ENCODE data around the gene ARSD. TPM values are rescaled to one million over a fixed set of nuclear protein-coding genes. Genes with fewer than 3 reads are reported as not detected.
"Not testable (repeated sequence)": the region's sequence is repeated elsewhere in the genome, so short reads cannot be mapped to it uniquely, and the experiment has no call there.

ARSD gene
- total RNA-seq (1 to 10 TPM; 2.2 to 3.6 TPM), total RNA-seq (7.2 to 9.9 reads per million in 2 donors)

GRCh38 chrX:2928583-2929434 lies at the start of gene ARSD:
TSS of gene ARSD (minus strand) at chrX:2929339. CDS start at chrX:2929275, 64 bp downstream.
- H3K27me3 Mint-ChIP-seq, result no peaks in the 10 kb centered on the region
- peak within 1 kb of the TSS; percentile 86 for H3K4me3 Mint-ChIP-seq
- no peaks in the 10 kb centered on the region for H3K36me3 Mint-ChIP-seq (ENCODE audit: low read depth)
- DNase-seq, result peak; percentile 7 to 28 (median 16)
- peak; percentile 87 for ATAC-seq
- H3K27ac Mint-ChIP-seq, result no peak within 1 kb of the TSS
- H3K4me1 Mint-ChIP-seq, result no peaks in the 10 kb centered on the region
- H3K9me3 ChIP-seq (ENCODE audit: control insufficient read depth, low read length, poor library complexity, severe bottlenecking), result no peaks in the 10 kb centered on the region

DNA sequence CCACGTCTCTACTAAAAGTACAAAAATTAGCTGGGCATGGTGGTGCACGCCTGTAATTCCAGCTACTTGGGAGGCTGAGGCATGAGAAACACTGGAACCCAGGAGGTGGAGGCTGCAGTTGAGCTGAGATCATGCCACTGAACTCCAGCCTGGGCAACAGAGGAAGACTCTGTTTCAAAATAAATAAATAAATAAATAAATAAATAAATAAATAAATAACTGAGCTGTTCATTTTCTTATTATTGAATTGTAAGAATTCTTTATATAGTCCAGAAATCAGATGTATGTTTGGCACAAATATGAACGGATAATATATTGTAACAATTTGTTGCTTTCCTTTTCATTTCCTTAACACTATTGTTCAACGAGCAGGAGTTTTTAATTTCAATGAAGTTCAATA lies 49.5 kb upstream of the ARSD start:
- not testable (repeated sequence) for H3K4me3 Mint-ChIP-seq; H3K9me3 ChIP-seq (ENCODE audit: control insufficient read depth, low read length, poor library complexity, severe bottlenecking); H3K36me3 Mint-ChIP-seq (ENCODE audit: low read depth); H3K4me1 Mint-ChIP-seq; H3K27me3 Mint-ChIP-seq; DNase-seq; H3K27ac Mint-ChIP-seq; ATAC-seq

DNA sequence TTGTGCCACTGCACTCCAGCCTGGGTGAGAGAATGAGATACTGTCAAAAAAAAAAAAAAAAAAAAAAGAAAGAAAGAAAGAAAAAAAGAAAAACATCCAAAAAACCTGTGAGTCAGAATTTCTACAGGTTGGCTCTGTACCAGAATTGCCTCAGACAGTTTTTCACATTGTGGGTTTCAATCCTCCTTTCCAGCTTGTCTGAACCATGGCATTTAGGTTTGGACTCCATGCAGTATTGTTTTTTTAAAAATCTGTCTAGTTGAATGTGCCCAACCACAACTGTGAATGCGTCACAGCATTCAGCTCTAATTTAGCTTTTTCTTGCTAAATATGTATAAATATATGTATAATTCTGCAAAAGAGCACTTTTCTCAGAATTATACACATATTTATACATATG lies 45.8 kb upstream of the ARSD start:
- H3K36me3 Mint-ChIP-seq (ENCODE audit: low read depth), result no peaks in the 10 kb centered on the region
- ATAC-seq, result no peak
- H3K4me3 Mint-ChIP-seq, result no peak overlapping the region

GRCh38 chrX:2972391-2972790 lies 43.3 kb upstream of the ARSD start:
- DNase-seq, result no peak

More for the DNA sequence above, 45.8 kb upstream of the ARSD start:
- H3K9me3 ChIP-seq (ENCODE audit: control insufficient read depth, low read length, poor library complexity, severe bottlenecking), result no peaks in the 10 kb centered on the region
- DNase-seq, result no peak
- Mint-ChIP-seq H3K27me3 (peaks cover 2% of the 10 kb centered on the region), H3K4me1 (no peaks in the 10 kb centered on the region), H3K27ac (no peak overlapping the region)

GRCh38 chrX:2969021-2969420 lies 39.9 kb upstream of the ARSD start:
- Mint-ChIP-seq H3K27ac (no peak overlapping the region), H3K27me3 (peaks cover 5% of the 10 kb centered on the region), H3K4me1 (no peaks in the 10 kb centered on the region), H3K36me3 (ENCODE audit: low read depth) (no peaks in the 10 kb centered on the region), H3K4me3 (no peak overlapping the region)
- no peaks in the 10 kb centered on the region for H3K9me3 ChIP-seq (ENCODE audit: control insufficient read depth, low read length, poor library complexity, severe bottlenecking)
- DNase-seq (no peak), ATAC-seq (no peak)

More at GRCh38 chrX:2972391-2972790, 43.3 kb upstream of the ARSD start:
- ATAC-seq, result no peak
- no peaks in the 10 kb centered on the region for H3K9me3 ChIP-seq (ENCODE audit: control insufficient read depth, low read length, poor library complexity, severe bottlenecking)
- Mint-ChIP-seq H3K27ac (no peak overlapping the region), H3K27me3 (peaks cover 5% of the 10 kb centered on the region), H3K4me1 (no peaks in the 10 kb centered on the region), H3K36me3 (ENCODE audit: low read depth) (no peaks in the 10 kb centered on the region), H3K4me3 (no peak overlapping the region)

GRCh38 chrX:2967998-2968909 lies 39.1 kb upstream of the ARSD start:
- DNase-seq (no peak), ATAC-seq (peak; percentile 40)
- Mint-ChIP-seq H3K36me3 (ENCODE audit: low read depth) (no peaks in the 10 kb centered on the region), H3K4me1 (no peaks in the 10 kb centered on the region), H3K27me3 (peaks cover 5% of the 10 kb centered on the region), H3K4me3 (peak overlapping the region; percentile 68), H3K27ac (no peak overlapping the region)
- H3K9me3 ChIP-seq (ENCODE audit: control insufficient read depth, low read length, poor library complexity, severe bottlenecking), result no peaks in the 10 kb centered on the region

DNA sequence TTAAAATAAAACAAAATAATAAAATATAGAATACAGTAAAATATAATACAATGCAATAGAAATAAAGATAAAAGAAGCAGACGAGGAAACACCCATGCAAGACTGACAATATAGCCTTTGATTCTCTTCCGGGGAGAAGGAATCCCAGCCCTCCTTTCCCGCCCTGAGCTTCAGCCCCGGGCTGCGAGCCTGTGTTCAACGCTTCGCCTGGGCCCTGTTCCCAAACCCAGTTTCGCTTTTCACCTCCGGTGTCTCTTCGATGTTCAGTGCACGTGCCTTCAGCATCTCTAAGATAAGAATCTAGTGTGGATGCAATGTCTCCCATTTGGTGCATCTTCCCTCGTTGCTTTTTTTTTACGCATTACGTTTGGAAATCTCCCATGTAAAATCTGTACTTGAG lies 38.4 kb upstream of the ARSD start:
- Mint-ChIP-seq H3K4me1 (no peaks in the 10 kb centered on the region), H3K27ac (no peak overlapping the region), H3K36me3 (ENCODE audit: low read depth) (no peaks in the 10 kb centered on the region), H3K4me3 (no peak overlapping the region), H3K27me3 (peaks cover 9% of the 10 kb centered on the region)
- no peak for ATAC-seq
- H3K9me3 ChIP-seq (ENCODE audit: control insufficient read depth, low read length, poor library complexity, severe bottlenecking), result no peaks in the 10 kb centered on the region
- no peak for DNase-seq

DNA sequence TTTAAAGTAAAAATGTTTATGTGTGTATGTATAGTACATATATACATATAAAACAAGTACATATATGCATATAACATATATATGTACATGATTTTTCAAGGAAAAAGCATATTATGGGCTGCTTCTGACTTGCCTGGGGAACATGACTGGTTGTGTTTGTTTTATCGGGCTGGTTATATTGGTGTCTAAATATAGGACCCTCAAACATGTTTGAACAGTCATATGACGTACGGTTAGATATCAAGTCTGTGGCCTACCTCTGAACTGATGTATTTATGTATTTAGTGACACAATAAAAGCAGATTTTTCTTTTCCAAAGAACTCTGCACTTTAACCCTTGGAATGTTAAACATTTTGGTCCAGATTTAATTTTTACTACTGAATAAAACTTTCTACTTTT lies 37.9 kb upstream of the ARSD start:
- H3K9me3 ChIP-seq (ENCODE audit: control insufficient read depth, low read length, poor library complexity, severe bottlenecking), result no peaks in the 10 kb centered on the region
- no peaks in the 10 kb centered on the region for H3K36me3 Mint-ChIP-seq (ENCODE audit: low read depth)
- H3K4me1 Mint-ChIP-seq, result no peaks in the 10 kb centered on the region
- no peak for ATAC-seq
- no peak overlapping the region for H3K27ac Mint-ChIP-seq
- peaks cover 9% of the 10 kb centered on the region for H3K27me3 Mint-ChIP-seq
- no peak overlapping the region for H3K4me3 Mint-ChIP-seq
- DNase-seq, result no peak

DNA sequence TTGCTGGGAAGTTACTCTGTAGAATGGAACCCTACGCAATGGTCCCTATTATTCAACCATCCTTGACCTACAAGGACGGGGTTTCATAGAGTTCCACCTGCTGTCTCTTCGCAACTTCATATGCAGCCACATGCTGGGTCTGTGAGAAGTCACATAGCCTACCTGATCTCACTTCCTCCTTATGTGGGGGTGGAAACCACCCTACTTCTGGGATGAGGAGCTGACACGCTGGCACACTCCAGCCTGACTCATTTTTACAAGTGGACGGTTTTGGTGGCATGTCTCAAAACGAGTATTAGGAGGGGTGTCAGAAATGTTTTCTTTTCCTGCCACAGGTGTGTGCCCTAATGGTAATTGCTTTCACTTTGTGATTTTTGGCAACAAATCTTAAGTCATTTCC lies 36.8 kb upstream of the ARSD start:
- Mint-ChIP-seq H3K27me3 (peaks cover 9% of the 10 kb centered on the region), H3K4me1 (no peaks in the 10 kb centered on the region), H3K4me3 (no peak overlapping the region), H3K36me3 (ENCODE audit: low read depth) (no peaks in the 10 kb centered on the region), H3K27ac (no peak overlapping the region)
- no peak for DNase-seq
- ATAC-seq, result no peak
- no peaks in the 10 kb centered on the region for H3K9me3 ChIP-seq (ENCODE audit: control insufficient read depth, low read length, poor library complexity, severe bottlenecking)

- H3K9me3 ChIP-seq (ENCODE audit: control insufficient read depth, low read length, poor library complexity, severe bottlenecking); H3K27me3 Mint-ChIP-seq; H3K27ac Mint-ChIP-seq; H3K36me3 Mint-ChIP-seq (ENCODE audit: low read depth); ATAC-seq; DNase-seq; H3K4me3 Mint-ChIP-seq; H3K4me1 Mint-ChIP-seq: not testable (repeated sequence)
These were observed 35.1 kb upstream of the ARSD start for GRCh38 chrX:2963992-2964794.

DNA sequence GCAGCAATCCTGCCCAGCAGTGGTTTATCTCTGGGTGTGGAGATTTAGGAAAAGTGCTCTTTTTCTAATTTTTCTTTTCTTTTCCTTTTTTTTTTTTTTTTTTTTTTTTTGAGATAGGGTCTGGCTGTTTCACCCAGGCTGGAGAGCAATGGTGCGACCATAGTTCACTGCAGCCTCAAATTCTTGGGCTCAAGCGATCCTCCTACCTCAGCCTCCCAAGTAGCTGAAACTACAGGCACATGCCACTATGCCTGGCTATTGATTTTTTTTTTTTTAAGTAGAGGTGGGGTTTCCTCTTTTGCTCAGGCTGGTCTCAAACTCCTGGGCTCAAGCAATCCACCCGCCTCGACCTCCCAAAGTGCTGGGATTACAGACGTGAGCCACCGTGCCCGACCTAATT lies 34.3 kb upstream of the ARSD start:
- not testable (repeated sequence) for H3K27ac Mint-ChIP-seq; H3K27me3 Mint-ChIP-seq; ATAC-seq; H3K36me3 Mint-ChIP-seq (ENCODE audit: low read depth); H3K4me1 Mint-ChIP-seq; DNase-seq; H3K4me3 Mint-ChIP-seq; H3K9me3 ChIP-seq (ENCODE audit: control insufficient read depth, low read length, poor library complexity, severe bottlenecking)

- Mint-ChIP-seq H3K4me3 (no peak overlapping the region), H3K27me3 (peaks cover 4% of the 10 kb centered on the region), H3K36me3 (ENCODE audit: low read depth) (no peaks in the 10 kb centered on the region), H3K27ac (no peak overlapping the region), H3K4me1 (no peaks in the 10 kb centered on the region)
- DNase-seq (no peak), ATAC-seq (no peak)
- H3K9me3 ChIP-seq (ENCODE audit: control insufficient read depth, low read length, poor library complexity, severe bottlenecking), result no peaks in the 10 kb centered on the region
These were observed 33.2 kb upstream of the ARSD start for GRCh38 chrX:2962381-2962780.
